HepG2 (cell line): ENCODE results near the gene BPI.

Source experiments
- ATF4 ChIP-seq, 2 experiments: fragments of 450-650 bp in 1 of 2; sonication (generic) in 1 of 2; formaldehyde crosslinking; IDR thresholded peaks; 2 replicates each; pipeline versions ENCODE4 v1.5.0 to v1.8.0; 2020 to 2022; ENCODE audit warnings: mild to moderate bottlenecking in 1 of 2, missing genetic modification reagents in 1 of 2
- CEBPG ChIP-seq: IDR thresholded peaks from 2 replicates; pipeline ENCODE4 v1.6.1; 2016
- CTCF ChIP-seq: sonication (generic); formaldehyde crosslinking; IDR thresholded peaks from 2 replicates; pipeline ENCODE4 v1.5.0; 2020; ENCODE audit warnings: mild to moderate bottlenecking, missing genetic modification reagents, moderate library complexity
- POLR2AphosphoS5 ChIP-seq: IDR thresholded peaks from 2 replicates; pipeline ENCODE4 v1.6.1; 2012; ENCODE audit warnings: low read depth, low read length
- PRDM4 ChIP-seq: sonication (generic); formaldehyde crosslinking; IDR thresholded peaks from 2 replicates; pipeline ENCODE4 v1.9.0; 2021; ENCODE audit warnings: missing genetic modification reagents, borderline replicate concordance
- ZNF30 ChIP-seq: sonication (generic); formaldehyde crosslinking; IDR thresholded peaks from 2 replicates; pipeline ENCODE4 v1.5.0; 2020; ENCODE audit warnings: mild to moderate bottlenecking, missing genetic modification reagents

- TF ChIP-seq PRDM4 (CRISPR knock-in tag) (no peak), ZNF30 (CRISPR knock-in tag) (no peak), CEBPG (CRISPR knock-in tag) (no peak), CTCF (CRISPR knock-in tag) (no peak), POLR2AphosphoS5 (no peak), ATF4 (CRISPR knock-in tag; IDR thresholded peaks at IDR 0.05) (no peak)
Measured at GRCh38 chr20:38340693-38341092, 36.7 kb downstream of the BPI start.
